ENCODE results near the gene TMEM218.

DNA sequence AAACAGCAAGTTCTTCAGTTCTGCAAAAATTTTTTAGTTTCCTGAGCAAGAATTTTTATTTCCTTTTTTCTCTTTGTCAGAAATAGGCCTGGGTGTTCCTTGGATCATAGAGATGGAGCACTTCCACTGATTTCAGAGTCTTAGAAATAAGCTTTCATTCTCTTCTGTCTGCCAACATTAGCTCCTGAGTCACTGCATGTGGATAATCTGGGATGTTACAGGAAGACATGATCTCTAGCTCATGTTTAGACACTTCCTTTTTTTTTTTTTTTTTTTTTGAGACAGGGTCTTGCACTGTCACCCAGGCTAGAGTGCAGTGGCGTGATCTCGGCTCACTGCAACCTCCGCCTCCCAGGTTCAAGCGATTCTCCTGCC is 13.2 kb upstream of the TMEM218 start:
- TF ChIP-seq, protein P1, sequence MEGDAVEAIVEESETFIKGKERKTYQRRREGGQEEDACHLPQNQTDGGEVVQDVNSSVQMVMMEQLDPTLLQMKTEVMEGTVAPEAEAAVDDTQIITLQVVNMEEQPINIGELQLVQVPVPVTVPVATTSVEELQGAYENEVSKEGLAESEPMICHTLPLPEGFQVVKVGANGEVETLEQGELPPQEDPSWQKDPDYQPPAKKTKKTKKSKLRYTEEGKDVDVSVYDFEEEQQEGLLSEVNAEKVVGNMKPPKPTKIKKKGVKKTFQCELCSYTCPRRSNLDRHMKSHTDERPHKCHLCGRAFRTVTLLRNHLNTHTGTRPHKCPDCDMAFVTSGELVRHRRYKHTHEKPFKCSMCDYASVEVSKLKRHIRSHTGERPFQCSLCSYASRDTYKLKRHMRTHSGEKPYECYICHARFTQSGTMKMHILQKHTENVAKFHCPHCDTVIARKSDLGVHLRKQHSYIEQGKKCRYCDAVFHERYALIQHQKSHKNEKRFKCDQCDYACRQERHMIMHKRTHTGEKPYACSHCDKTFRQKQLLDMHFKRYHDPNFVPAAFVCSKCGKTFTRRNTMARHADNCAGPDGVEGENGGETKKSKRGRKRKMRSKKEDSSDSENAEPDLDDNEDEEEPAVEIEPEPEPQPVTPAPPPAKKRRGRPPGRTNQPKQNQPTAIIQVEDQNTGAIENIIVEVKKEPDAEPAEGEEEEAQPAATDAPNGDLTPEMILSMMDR (IDR thresholded peaks at IDR 0.05; ENCODE audit: insufficient read depth, low read length) = no peak
- TF ChIP-seq, protein P2, sequence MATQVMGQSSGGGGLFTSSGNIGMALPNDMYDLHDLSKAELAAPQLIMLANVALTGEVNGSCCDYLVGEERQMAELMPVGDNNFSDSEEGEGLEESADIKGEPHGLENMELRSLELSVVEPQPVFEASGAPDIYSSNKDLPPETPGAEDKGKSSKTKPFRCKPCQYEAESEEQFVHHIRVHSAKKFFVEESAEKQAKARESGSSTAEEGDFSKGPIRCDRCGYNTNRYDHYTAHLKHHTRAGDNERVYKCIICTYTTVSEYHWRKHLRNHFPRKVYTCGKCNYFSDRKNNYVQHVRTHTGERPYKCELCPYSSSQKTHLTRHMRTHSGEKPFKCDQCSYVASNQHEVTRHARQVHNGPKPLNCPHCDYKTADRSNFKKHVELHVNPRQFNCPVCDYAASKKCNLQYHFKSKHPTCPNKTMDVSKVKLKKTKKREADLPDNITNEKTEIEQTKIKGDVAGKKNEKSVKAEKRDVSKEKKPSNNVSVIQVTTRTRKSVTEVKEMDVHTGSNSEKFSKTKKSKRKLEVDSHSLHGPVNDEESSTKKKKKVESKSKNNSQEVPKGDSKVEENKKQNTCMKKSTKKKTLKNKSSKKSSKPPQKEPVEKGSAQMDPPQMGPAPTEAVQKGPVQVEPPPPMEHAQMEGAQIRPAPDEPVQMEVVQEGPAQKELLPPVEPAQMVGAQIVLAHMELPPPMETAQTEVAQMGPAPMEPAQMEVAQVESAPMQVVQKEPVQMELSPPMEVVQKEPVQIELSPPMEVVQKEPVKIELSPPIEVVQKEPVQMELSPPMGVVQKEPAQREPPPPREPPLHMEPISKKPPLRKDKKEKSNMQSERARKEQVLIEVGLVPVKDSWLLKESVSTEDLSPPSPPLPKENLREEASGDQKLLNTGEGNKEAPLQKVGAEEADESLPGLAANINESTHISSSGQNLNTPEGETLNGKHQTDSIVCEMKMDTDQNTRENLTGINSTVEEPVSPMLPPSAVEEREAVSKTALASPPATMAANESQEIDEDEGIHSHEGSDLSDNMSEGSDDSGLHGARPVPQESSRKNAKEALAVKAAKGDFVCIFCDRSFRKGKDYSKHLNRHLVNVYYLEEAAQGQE (IDR thresholded peaks at IDR 0.05; ENCODE audit: insufficient replicate concordance, low read depth) = peak; percentile 11

All from HL-60 (cell line).